MG63 (cell line): ENCODE data around the gene CDC42SE2. TPM values are rescaled to one million over a fixed set of nuclear protein-coding genes. Genes with fewer than 3 reads are reported as not detected.
"Not testable (repeated sequence)": the region's sequence is repeated elsewhere in the genome, so short reads cannot be mapped to it uniquely, and the experiment has no call there.

Experiments
- DNase-seq: peaks from one replicate; pipeline ENCODE4 v3.0.0-alpha.2; 2020
- H3K27me3 ChIP-seq: fragments of 250-450 bp; sonication (Bioruptor Pico); 2 replicates; pipeline ENCODE4 v1.5.1; 2020; ENCODE audit warnings: mild to moderate bottlenecking, moderate library complexity
- H3K36me3 ChIP-seq: fragments of 250-450 bp; sonication (Bioruptor Pico); 2 replicates; pipeline ENCODE4 v1.5.1; 2020; ENCODE audit warnings: mild to moderate bottlenecking, moderate library complexity
- H3K4me3 ChIP-seq: fragments of 250-450 bp; sonication (Bioruptor Pico); 2 replicates; pipeline ENCODE4 v1.5.1; 2020; ENCODE audit warnings: mild to moderate bottlenecking, moderate library complexity
- H3K9me3 ChIP-seq: fragments of 250-450 bp; sonication (Bioruptor Pico); 2 replicates; pipeline ENCODE4 v1.5.1; 2020; ENCODE audit warnings: mild to moderate bottlenecking, moderate library complexity
- total RNA-seq: library from RNA; depleted of rRNA; stranded (reverse); fragments of >200 nt; shearing (Covaris generic); gene quantifications from 2 replicates; pipeline ENCODE4 v1.2.3, GENCODE V29; 2014; ENCODE audit warnings: low replicate concordance

Gene CDC42SE2
- total RNA-seq, 1 experiment from 2014 or later: 23.6 TPM

DNA sequence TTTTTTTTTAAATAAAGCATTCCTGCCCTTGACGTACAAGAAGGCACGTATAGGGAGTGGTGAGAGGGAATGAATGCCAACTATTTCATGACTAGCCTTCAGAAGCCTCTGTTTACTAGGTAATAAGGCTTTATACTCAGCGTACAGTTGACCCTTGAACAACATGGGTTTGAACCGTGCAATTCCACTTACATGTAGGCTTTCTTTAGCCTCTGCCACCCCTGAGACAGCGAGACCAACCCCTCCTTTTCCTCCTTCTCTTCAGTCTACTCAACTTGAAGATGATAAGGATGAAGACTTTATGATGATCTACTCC lies 22.5 kb downstream of the CDC42SE2 start:
- Histone ChIP-seq H3K27me3 (no peaks in the 10 kb centered on the region), H3K4me3 (no peak overlapping the region), H3K36me3 (no peaks in the 10 kb centered on the region; the same call in 1 of the 2 replicates), H3K9me3 (no peaks in the 10 kb centered on the region)
- no peak for DNase-seq

DNA sequence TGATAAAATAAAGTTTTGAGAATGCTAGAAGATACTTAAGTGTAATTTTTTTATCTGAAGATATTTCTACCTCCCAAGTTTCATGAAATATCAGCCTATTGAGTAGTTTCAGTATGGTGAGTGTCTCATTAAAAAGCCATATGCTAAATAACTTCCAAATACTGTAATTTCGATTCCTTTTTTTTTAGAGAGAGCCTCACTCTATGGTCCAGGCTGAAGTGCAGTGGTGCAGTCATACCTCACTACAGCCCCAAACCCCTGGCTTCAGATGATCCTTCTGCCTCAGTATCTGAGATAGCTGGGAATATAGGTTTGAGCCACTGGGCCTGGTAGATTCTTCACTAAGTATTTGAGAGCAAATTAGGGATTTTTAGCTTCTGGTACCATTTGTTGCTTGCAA lies 24.5 kb downstream of the CDC42SE2 start:
- Histone ChIP-seq H3K36me3 (no peaks in the 10 kb centered on the region; the same call in 1 of the 2 replicates), H3K9me3 (no peaks in the 10 kb centered on the region), H3K4me3 (no peak overlapping the region), H3K27me3 (no peaks in the 10 kb centered on the region)
- no peak for DNase-seq

DNA sequence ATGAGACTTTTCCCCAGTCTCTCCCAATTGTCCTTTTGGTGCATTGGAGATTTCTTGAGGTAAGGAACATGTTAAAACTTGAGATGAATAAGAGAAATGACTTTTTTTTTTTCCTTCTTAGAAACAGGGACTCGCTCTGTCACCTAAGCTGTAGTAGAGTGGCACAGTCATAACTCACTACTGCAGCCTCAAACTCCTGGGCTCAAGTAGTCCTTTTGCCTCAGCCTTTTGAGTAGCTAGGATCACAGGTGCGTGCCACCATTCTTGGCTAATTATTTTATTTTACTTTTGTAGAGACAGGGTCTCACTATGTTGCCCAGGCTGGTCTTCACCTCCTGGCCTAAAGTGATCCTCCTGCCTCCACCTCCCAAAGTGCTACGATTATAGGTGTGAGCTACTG lies 25.9 kb downstream of the CDC42SE2 start:
- Histone ChIP-seq H3K9me3 (no peaks in the 10 kb centered on the region), H3K4me3 (no peak overlapping the region), H3K27me3 (no peaks in the 10 kb centered on the region), H3K36me3 (no peaks in the 10 kb centered on the region; the same call in 1 of the 2 replicates)
- DNase-seq: no peak

- no peaks in the 10 kb centered on the region; the same call in 1 of the 2 replicates for H3K36me3 ChIP-seq
- H3K4me3 ChIP-seq: no peak overlapping the region
- H3K27me3 ChIP-seq: no peaks in the 10 kb centered on the region
- no peaks in the 10 kb centered on the region for H3K9me3 ChIP-seq
- DNase-seq: no peak
These were observed 32.4 kb downstream of the CDC42SE2 start for GRCh38 chr5:131296213-131296672.

DNA sequence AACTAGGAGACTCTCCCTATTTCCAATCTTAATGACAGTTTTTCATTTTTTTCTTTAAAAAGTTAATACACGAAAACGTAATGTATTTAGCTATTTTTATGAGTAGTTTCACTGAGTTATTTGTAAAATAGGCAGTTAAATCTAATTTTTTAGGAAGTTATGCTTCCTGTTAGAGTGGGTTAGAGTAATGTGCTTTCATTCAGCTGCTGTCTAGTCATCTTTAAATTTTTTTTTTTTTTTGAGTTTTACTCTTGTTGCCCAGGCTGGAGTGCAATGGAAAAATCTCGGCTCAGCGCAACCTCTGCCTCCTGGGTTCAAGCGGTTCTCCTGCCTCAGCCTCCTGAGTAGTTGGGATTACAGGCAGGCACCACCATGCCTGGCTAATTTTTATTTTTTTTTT lies 34.0 kb downstream of the CDC42SE2 start:
- Histone ChIP-seq H3K4me3 (no peak overlapping the region), H3K27me3 (no peaks in the 10 kb centered on the region), H3K9me3 (no peaks in the 10 kb centered on the region), H3K36me3 (no peaks in the 10 kb centered on the region; the same call in 1 of the 2 replicates)
- DNase-seq: no peak

- DNase-seq: no peak
- Histone ChIP-seq H3K36me3 (no peaks in the 10 kb centered on the region), H3K4me3 (no peak overlapping the region), H3K9me3 (no peaks in the 10 kb centered on the region), H3K27me3 (no peaks in the 10 kb centered on the region)
These were observed 35.6 kb downstream of the CDC42SE2 start for GRCh38 chr5:131299465-131299864.

- Histone ChIP-seq H3K4me3 (no peak overlapping the region), H3K9me3 (no peaks in the 10 kb centered on the region; the same call in 1 of the 2 replicates), H3K36me3 (no peaks in the 10 kb centered on the region), H3K27me3 (no peaks in the 10 kb centered on the region)
- no peak for DNase-seq
These were observed 38.7 kb downstream of the CDC42SE2 start for GRCh38 chr5:131302506-131302905.

DNA sequence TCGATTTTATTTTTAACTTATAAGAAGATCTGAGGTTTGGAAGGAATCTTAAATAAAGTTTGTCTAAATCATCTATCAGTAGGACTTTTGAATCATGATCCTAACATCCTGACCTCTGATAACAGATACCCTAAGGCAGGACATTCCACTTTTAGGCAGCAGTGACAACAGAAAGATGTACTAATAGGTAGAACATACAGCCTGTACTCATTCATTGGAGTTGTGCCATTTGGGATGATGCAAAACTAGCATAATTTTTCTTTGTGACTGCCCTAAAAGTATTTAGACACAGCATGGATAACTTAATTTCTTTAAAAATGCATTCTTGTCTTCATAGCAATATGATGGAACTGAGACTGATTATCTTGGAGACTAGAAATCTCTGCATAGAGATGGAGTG lies 39.7 kb downstream of the CDC42SE2 start:
- DNase-seq: no peak
- H3K27me3 ChIP-seq: no peaks in the 10 kb centered on the region
- H3K9me3 ChIP-seq: no peaks in the 10 kb centered on the region; the same call in 1 of the 2 replicates
- no peak overlapping the region for H3K4me3 ChIP-seq
- no peaks in the 10 kb centered on the region for H3K36me3 ChIP-seq

- no peak for DNase-seq
- Histone ChIP-seq H3K4me3 (no peak overlapping the region), H3K27me3 (no peaks in the 10 kb centered on the region), H3K36me3 (no peaks in the 10 kb centered on the region), H3K9me3 (no peaks in the 10 kb centered on the region; the same call in 1 of the 2 replicates)
These were observed 40.6 kb downstream of the CDC42SE2 start for GRCh38 chr5:131304414-131304813.

DNA sequence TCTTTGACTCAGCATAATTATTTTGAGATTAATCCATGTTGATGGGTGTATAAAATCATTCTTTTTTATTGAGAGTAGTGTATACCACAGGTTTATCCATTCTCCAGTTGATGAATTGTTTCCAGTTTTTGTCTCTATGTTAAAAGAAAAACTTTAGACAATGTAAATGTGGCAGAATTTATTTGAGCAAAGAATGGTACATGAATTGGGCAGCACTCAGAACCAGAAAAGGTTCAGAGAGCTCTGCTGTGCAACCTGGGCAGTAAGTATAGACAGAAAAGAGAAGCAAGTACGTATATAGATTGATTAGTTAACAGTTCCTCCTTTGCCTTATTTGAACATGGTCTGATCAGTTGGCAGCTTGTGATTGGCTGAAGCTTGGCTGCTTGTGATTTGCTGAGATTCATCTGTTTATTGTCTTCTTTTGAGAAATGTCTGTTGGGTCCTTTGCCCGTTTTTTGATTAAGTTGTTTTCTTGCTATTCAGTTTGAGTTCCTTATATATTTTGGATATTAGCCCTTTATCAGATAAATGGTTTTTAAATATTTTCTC lies 41.4 kb downstream of the CDC42SE2 start:
- no peak for DNase-seq
- Histone ChIP-seq H3K36me3 (no peaks in the 10 kb centered on the region), H3K9me3 (no peaks in the 10 kb centered on the region; the same call in 1 of the 2 replicates), H3K4me3 (no peak overlapping the region), H3K27me3 (no peaks in the 10 kb centered on the region)

- Histone ChIP-seq H3K9me3 (no peaks in the 10 kb centered on the region; the same call in 1 of the 2 replicates), H3K4me3 (no peak overlapping the region), H3K36me3 (no peaks in the 10 kb centered on the region), H3K27me3 (no peaks in the 10 kb centered on the region)
- no peak for DNase-seq
These were observed 42.1 kb downstream of the CDC42SE2 start for GRCh38 chr5:131305906-131306305.

DNA sequence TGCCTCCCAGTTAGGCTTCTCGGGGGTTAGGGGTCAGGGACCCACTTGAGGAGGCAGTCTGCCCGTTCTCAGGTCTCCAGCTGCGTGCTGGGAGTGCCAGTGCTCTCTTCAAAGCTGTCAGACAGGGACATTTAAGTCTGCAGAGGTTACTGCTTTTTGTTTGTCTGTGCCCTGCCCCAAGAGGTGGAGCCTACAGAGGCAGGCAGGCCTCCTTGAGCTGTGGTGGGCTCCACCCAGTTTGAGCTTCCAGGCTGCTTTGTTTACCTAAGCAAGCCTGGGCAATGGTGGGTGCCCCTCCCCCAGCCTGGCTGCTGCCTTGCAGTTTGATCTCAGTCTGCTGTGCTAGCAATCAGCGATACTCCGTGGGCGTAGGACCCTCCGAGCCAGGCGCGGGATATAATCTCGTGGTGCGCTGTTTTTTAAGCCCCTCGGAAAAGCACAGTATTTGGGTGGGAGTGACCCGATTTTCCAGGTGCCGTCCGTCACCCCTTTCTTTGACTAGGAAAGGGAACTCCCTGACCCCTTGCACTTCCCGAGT lies 48.5 kb downstream of the CDC42SE2 start:
- peak; percentile 65 for DNase-seq
- H3K4me3 ChIP-seq: peak overlapping the region; percentile 51
- H3K27me3 ChIP-seq, H3K36me3 ChIP-seq, H3K9me3 ChIP-seq: not testable (repeated sequence)

- no peaks in the 10 kb centered on the region for H3K27me3 ChIP-seq
- H3K36me3 ChIP-seq: no peaks in the 10 kb centered on the region
- H3K4me3 ChIP-seq: no peak overlapping the region
- no peak for DNase-seq
- 0 out of 2 replicates have a peak, but pooled peaks cover under 1% of the 10 kb centered on the region for H3K9me3 ChIP-seq
These were observed 52.2 kb downstream of the CDC42SE2 start for GRCh38 chr5:131316026-131316425.

- no peak overlapping the region for H3K4me3 ChIP-seq
- H3K36me3 ChIP-seq: no peaks in the 10 kb centered on the region
- 0 out of 2 replicates have a peak, but pooled peaks cover 2% of the 10 kb centered on the region for H3K9me3 ChIP-seq
- DNase-seq: no peak
- no peaks in the 10 kb centered on the region for H3K27me3 ChIP-seq
These were observed 53.0 kb downstream of the CDC42SE2 start for GRCh38 chr5:131316822-131317221.

- 0 out of 2 replicates have a peak, but pooled peaks cover 2% of the 10 kb centered on the region for H3K9me3 ChIP-seq
- no peaks in the 10 kb centered on the region for H3K27me3 ChIP-seq
- no peak overlapping the region for H3K4me3 ChIP-seq
- DNase-seq: no peak
- H3K36me3 ChIP-seq: no peaks in the 10 kb centered on the region
These were observed 54.6 kb downstream of the CDC42SE2 start for GRCh38 chr5:131318455-131318854.

GRCh38 chr5:131321066-131321465 lies 57.2 kb downstream of the CDC42SE2 start:
- Histone ChIP-seq H3K4me3 (no peak overlapping the region), H3K36me3 (no peaks in the 10 kb centered on the region), H3K27me3 (no peaks in the 10 kb centered on the region), H3K9me3 (0 out of 2 replicates have a peak, but pooled peaks cover 2% of the 10 kb centered on the region)
- no peak for DNase-seq

- H3K9me3 ChIP-seq: 0 out of 2 replicates have a peak, but pooled peaks cover 2% of the 10 kb centered on the region
- H3K36me3 ChIP-seq: no peaks in the 10 kb centered on the region
- no peak for DNase-seq
- no peaks in the 10 kb centered on the region for H3K27me3 ChIP-seq
- no peak overlapping the region for H3K4me3 ChIP-seq
These were observed 59.1 kb downstream of the CDC42SE2 start for GRCh38 chr5:131322926-131323325.

DNA sequence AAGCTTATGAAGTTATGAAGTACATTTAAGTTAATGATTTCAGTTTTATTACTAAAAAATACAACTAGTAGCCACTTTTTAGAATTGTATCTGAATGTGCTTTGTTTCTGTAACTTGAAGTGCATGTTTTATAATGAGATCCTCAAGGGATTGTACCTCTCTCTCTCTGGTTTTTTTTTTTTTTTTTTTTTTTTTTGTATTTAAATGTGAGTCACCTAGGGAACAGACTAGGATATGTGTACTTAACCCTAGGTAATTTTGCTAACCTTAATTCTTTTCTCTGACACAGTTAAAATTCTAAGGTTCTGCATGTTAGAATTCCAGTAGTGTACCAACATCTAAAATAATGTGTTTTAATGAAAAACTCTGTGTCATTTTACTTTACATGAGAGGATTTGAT lies 59.5 kb downstream of the CDC42SE2 start:
- 0 out of 2 replicates have a peak, but pooled peaks cover 2% of the 10 kb centered on the region for H3K9me3 ChIP-seq
- no peak for DNase-seq
- H3K27me3 ChIP-seq: no peaks in the 10 kb centered on the region
- H3K4me3 ChIP-seq: no peak overlapping the region
- H3K36me3 ChIP-seq: no peaks in the 10 kb centered on the region
